A172 (cell line): ENCODE measurements around the gene IFRD1. TPM values are rescaled to one million over a fixed set of nuclear protein-coding genes. Genes with fewer than 3 reads are reported as not detected.
"Not testable (repeated sequence)": the region's sequence is repeated elsewhere in the genome, so short reads cannot be mapped to it uniquely, and the experiment has no call there.

Source experiments
- DNase-seq: peaks from one replicate; pipeline ENCODE4 v3.0.0-alpha.2; 2015; ENCODE audit warnings: low spot score
- total RNA-seq: library from RNA; depleted of rRNA; stranded (reverse); fragments of >200 nt; shearing (Covaris generic); gene quantifications from 2 replicates; pipeline ENCODE4 v1.2.3, GENCODE V29; 2014; rRNA removed

The IFRD1 gene
- total RNA-seq, 1 experiment from 2014 or later: 114 TPM

- DNase-seq: not testable (repeated sequence)
Observed at GRCh38 chr7:112516418-112516817, 66.2 kb downstream of the IFRD1 start.

- no peak for DNase-seq
Observed at GRCh38 chr7:112517487-112517886, 67.2 kb downstream of the IFRD1 start.

- no peak for DNase-seq
Observed at GRCh38 chr7:112520787-112521186, 70.5 kb downstream of the IFRD1 start.

- DNase-seq: no peak
Observed at GRCh38 chr7:112521942-112522341, 71.7 kb downstream of the IFRD1 start.

- no peak for DNase-seq
Observed at GRCh38 chr7:112523871-112524270, 73.6 kb downstream of the IFRD1 start.

Other genes starting within 250 kb of the IFRD1 start
- gene DOCK4, start 244.1 kb upstream of the IFRD1 start, total RNA-seq: 5.6 and 7.2 TPM in 2 replicates
- gene ZNF277, start 243.8 kb upstream of the IFRD1 start, total RNA-seq: 20.6 and 30.9 TPM in 2 replicates
- 0.29 TPM in 1 of 2 replicates, not detected in the other for gene LSMEM1, start 30.5 kb downstream of the IFRD1 start, total RNA-seq